NCI-H524 (cell line): Measurements from ENCODE around the gene VEZT.
"Not testable (repeated sequence)": the region's sequence is repeated elsewhere in the genome, so short reads cannot be mapped to it uniquely, and the experiment has no call there.

Experiments used
- DNase-seq, 2 experiments: peaks; one replicate each; lab custom pipeline; 2025; lab: John Stamatoyannopoulos, UW

Gene VEZT

DNA sequence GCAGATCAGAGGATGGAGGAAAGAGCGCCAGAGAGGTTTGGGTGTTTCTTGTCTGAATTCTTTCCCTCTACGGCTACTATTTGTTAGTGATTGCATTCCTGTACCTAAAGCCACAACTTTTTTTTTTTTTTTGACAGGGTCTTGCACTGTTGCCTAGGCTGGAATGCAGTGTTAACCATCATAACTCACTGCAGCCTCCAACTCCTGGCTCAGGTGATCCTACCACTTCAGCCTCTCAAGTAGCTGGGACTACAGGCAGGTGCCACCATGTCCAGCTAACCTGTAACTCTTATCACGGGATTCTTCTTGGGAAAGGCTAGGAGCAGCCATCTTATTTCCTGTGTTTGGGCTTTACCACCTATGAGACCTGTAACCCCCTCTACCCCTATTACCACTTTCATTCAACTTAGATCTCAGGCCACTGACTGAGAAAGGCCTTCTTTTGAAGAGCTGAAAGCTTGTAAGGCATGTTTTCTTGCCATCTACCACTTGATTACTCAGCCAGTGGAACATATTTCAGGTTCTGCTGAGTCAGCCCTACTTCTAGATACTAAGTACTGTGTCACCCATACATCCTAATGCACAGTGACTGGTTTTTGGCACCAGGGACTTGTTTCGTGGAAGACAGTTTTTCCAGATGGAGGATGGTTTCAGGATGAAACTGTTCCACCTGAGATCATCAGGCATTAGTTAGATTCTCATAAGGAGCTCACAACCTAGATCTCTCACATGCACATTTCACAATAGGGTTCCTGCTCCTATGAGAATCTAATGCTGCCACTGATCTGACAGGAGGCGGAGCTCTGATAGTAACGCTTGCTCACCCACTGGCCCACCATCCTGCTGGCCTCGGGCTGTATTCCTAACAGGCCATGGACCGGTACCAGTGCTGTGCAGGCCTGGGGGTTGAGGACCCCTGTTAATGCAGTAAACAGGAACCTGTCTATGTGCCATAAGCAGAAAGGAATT is 6.9 kb downstream of the VEZT start:
- DNase-seq: no peak

- no peak for DNase-seq
Observed at GRCh38 chr12:95225645-95226212, 8.1 kb downstream of the VEZT start.

DNA sequence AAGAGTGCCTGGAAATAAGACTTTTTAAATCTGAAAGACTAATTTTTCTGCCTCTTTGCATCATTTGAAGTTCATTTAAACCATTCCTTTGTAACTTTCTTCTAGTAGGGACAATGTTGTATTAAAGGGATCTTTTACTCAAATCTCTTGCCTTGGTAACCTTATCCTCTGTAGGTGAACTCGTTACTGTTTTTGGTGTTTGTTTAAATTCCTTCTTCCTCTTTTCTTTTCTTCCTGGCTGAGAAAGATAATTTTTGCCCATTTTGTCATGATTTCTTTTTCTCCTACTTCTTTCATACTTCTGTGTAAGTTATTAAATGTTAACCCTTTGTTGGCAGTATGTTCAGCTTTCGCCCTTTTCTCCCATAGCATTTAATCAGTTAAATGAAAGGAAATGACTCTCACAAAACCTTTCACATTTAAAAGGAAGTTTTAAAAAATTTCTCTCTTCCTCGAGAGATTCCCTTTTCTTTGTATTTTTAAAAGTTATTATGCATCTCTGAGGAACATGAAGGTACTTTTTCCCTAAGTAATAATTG is 10.3 kb downstream of the VEZT start:
- DNase-seq: no peak

GRCh38 chr12:95228617-95229016 is 11.0 kb downstream of the VEZT start:
- no peak for DNase-seq

GRCh38 chr12:95229636-95230035 is 12.0 kb downstream of the VEZT start:
- DNase-seq: no peak

- no peak for DNase-seq
Observed at GRCh38 chr12:95230313-95230712, 12.7 kb downstream of the VEZT start.

DNA sequence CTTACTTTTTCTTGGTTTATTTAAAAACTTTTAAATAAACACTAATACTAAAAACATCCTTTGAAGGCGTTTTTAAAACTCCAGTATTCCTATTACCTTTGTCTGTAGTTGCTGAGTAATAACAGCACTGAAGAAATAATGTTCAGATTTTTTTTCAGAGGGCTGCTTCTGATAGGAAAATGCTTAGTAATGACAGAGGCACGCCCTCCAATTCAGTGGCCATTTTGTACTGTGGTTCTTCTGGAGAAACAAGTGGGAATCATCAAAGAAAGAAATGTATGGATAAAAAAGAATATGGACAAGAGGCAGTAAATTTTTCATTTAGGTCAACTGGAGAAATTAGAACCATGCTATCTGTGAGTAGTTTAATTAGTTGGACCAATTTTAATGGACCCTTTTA is 13.6 kb downstream of the VEZT start:
- DNase-seq: no peak

DNA sequence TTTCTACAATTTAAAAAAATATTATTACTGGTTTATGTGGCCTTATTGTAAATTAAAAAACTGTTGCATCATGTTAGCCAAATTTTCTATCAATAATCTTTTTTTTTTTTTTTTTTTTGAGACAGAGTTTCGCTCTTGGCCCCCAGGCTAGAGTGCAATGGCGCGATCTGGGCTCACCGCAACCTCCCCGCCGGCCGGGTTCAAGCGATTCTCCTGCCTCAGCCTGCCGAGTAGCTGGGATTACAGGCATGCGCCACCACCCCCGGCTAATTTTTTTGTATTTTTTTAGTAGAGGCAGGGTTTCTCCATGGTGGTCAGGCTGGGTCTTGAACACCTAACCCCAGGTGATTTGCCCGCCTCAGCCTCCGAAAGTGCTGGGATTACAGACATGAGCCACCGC is 16.6 kb downstream of the VEZT start:
- not testable (repeated sequence) for DNase-seq

- not testable (repeated sequence) for DNase-seq
Observed at GRCh38 chr12:95235621-95236020, 18.0 kb downstream of the VEZT start.

DNA sequence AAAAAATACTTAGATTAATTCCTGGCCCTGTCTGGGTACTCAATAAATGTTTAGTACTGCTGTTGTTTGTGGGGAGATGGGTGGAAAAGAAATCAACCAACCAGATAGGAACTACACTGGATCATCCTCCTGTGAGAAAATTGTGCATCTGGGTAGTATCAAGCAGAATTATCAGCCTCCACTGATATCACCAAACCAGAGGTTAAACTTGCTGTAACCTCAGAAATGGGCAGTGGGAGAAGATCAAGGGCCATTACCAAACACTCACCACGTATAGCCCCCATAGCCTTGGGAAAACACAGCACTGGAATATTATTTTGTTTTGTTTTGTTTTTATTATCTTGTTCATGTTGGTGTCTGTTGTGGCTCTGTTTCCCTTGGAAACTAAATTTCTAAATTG is 19.7 kb downstream of the VEZT start:
- no peak for DNase-seq

DNA sequence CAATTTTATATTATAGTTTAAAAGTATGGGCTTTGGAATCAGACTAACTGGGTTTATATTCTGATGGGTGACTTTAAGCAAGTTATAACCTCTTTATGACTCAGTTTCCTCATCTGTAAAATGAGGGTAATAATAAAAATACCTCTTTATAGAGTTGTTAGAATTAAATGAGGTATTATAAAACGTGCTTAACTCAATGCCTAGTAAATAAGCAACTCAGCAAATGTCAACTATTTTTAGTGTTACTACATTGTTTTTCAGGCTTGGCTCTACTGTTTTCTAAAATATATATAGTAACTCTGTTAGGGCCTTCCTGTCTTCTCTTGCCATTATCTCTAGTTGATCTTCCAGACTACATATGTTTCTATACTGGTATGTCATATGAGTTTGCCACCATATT is 20.5 kb downstream of the VEZT start:
- no peak for DNase-seq

DNA sequence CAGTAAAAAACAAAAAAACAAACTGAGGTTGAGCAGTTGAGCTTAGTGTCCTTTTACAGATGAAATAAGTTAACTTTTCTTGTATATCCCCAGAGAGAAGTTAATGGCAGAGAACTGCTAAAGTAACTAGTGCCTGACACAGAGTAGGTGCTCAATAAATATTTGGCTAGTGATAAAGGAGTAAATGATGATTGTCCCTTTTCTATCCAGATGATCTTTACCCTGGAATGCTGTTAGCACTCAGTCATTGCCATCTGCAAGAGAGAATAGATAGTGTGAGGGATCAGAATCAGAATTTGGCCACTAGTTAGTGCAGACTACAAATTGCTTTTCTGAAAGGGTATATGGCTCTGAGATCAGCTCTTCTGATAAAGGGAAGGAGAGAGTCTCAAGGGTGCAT is 21.6 kb downstream of the VEZT start:
- no peak for DNase-seq

DNA sequence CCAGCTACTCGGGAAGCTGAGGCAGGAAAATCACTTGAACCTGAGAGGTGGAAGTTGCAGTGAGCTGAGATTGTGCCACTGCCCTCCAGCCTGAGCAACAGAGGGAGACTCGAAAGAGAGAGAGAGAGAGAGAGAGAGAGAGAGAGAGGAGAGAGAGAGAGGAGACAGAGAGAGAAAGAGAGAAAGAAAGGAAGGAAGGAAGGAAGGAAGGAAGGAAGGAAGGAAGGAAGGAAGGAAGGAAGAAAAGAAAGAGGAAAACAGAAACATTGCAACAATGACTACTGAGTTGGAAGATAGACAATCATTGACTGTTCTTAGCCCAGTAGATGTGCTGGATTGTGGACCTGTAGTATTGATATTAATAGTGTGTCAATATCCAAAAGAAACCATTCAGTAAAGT is 22.2 kb downstream of the VEZT start:
- not testable (repeated sequence) for DNase-seq

DNA sequence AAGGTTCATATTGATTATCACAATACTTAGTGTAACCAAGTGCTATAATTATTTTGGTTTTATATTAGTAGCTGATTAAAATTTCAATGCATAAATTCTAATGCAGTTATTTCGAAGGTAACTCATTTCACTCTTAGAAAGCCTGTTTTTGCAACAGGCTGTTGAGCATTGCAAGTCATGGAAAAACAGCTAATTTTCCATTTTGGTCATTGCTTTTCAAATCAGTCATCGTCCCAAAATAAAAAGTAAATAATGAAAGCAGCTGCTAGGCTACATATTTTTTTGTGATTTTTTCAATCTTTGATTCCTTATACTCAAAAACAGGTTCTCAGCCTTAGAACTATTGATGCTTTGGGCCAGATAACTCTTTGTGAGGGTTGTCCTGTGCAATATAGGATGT is 22.9 kb downstream of the VEZT start:
- no peak for DNase-seq

GRCh38 chr12:95241138-95241537 is 23.5 kb downstream of the VEZT start:
- not testable (repeated sequence) for DNase-seq

DNA sequence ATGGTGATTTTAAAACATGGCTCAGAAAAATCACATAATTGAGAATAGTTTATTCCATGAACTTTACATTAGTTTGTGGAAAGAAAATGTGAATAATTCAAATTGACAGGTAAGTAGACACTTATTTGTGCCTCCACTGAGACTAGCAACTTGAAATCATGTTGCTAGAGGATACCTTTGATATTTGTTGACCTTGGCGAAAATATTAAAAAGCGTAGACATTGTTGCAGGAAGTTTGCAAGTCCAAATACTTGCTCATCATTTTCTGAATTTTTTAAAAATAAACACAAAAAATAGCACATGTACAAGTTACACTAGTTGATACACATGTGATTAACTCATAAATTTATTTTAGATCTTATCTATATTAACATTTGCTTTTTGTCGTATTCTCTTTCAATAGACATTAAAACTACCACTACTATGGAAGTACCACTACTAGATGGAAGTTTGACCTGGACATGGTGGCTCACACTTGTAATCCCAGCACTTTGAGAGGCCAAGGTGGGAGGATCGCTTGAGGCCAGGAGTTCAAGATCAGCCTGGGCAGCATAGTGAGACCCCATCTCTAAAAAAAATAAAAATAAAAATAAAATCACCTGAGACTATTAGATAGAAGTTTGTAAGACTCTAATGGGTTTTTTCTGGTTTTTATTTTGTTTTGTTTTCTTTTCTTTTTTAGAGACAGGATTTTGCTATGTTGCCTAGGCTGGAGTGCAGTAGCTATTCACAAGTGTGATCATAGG is 24.3 kb downstream of the VEZT start:
- no peak for DNase-seq

- DNase-seq: no peak
Observed at GRCh38 chr12:95243497-95244183, 26.0 kb downstream of the VEZT start.

DNA sequence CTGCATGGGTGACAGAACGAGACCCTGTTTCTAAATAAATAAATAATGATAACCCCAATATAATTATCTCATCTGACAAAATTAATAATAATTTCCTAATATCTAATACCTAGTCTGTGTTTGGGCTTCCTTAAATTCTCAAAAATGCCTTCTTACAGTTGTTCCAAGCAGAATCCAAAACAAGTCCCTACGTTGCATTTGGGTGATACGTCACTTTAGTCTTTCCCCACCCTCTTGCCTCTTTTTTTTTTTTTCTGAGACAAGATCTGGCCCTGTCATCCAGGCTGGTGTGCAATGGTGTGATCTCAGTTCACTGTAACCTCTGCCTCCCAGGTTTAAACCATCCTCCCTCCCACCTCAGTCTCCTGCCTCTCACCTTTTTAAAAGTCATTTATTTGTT is 26.7 kb downstream of the VEZT start:
- DNase-seq: no peak

- no peak for DNase-seq
Observed at GRCh38 chr12:95248095-95248494, 30.5 kb downstream of the VEZT start.

DNA sequence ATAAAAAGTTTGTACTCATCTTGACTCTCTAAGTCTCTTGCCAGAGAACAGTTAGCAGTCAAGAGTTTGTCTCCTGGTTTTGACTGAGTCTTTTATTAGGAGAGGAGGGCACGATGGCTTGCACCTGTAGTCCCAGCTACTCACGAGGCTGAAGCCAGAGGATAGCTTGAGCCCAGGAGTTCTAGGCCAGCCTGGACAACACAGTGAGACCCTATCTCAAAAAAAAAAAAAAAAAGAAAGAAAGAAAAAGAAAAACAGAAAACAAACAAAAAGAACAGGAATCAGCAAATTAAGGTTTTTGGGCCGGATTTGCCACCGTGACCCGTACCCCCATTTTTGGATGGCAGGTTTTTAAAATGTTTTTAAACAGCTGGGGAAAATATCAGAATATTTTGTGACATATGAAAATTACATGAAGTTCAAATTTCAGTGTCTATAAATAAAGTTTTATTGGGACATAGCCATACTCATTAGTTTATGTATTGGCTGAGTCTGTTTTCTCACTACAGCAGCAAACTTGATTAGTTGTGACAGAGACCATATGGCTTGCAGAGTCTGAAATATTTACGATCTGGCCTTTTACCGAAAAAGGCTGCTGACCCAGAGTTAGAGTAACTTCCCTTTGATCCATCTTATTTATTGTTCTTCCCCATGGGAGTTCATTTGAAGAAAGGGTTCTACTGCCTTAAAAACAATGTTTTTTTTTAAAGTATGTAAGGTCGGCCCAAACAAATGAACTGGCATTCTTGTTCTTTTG is 31.2 kb downstream of the VEZT start:
- DNase-seq: peak in 1 of 2 experiments; percentile 5

- no peak for DNase-seq
Observed at GRCh38 chr12:95253386-95253785, 35.8 kb downstream of the VEZT start.
